ENCODE data around the gene LGR4. TPM values are rescaled to one million over a fixed set of nuclear protein-coding genes. Genes with fewer than 3 reads are reported as not detected.

The LGR4 gene
- total and polyA plus RNA-seq, 9 of the 15 experiments (the other 6 are each of a cell fraction or from before 2014, with no cell fraction given): 0.94 to 10.1 (median 5.8) TPM

- peak; percentile 74; the same call in 1 of the 2 replicates for TF ChIP-seq MYBL2 (IDR thresholded peaks at IDR 0.05; ENCODE audit: low read depth)
- no peak for TF ChIP-seq MYBL2 (CRISPR knock-in tag; IDR thresholded peaks at IDR 0.05; ENCODE audit: borderline replicate concordance)
- TF ChIP-seq BCOR (IDR thresholded peaks at IDR 0.05): 0 out of 2 replicates have a peak, but pooled peaks have one; percentile 35
- no peak for TF ChIP-seq ZNF75A (CRISPR knock-in tag; IDR thresholded peaks at IDR 0.05)
- TF ChIP-seq GATA2 (CRISPR knock-in tag; IDR thresholded peaks at IDR 0.05): 0 out of 2 replicates have a peak, but pooled peaks have one; percentile 12
- TF ChIP-seq RBFOX2 (IDR thresholded peaks at IDR 0.05; ENCODE audit: low read depth, low read length): peak; percentile 83
- TF ChIP-seq ZFP30 (CRISPR knock-in tag; IDR thresholded peaks at IDR 0.05; ENCODE audit: borderline replicate concordance): no peak
- no peak for TF ChIP-seq NFRKB (IDR thresholded peaks at IDR 0.05; ENCODE audit: low read depth)
- TF ChIP-seq PRDM10 (IDR thresholded peaks at IDR 0.05; ENCODE audit: partially characterized antibody): no peak
- no peak for TF ChIP-seq PPARD (CRISPR knock-in tag; IDR thresholded peaks at IDR 0.05)
- TF ChIP-seq HDAC6 (IDR thresholded peaks at IDR 0.05; ENCODE audit: low read depth, low read length): no peak
- TF ChIP-seq CTCF (IDR thresholded peaks at IDR 0.05 in 2 of 3, conservative IDR thresholded peaks at IDR 0.05 in 1 of 3; ENCODE audit: insufficient read depth in 2 of 3, low read depth in 1 of 3, low read length in 3 of 3): no peak
- no peak for TF ChIP-seq HINFP (tag; conservative IDR thresholded peaks at IDR 0.05; ENCODE audit: low read depth)
- peak; percentile 95 for TF ChIP-seq NKRF (IDR thresholded peaks at IDR 0.05; ENCODE audit: borderline replicate concordance)
- TF ChIP-seq PCBP1 (IDR thresholded peaks at IDR 0.05; ENCODE audit: low read depth, low read length, poor library complexity, severe bottlenecking): no peak
- TF ChIP-seq THRB (CRISPR knock-in tag; conservative IDR thresholded peaks at IDR 0.05): no peak
Observed at GRCh38 chr11:27362749-27363575, 109.6 kb downstream of the LGR4 start, which contains the start of gene CCDC34 (continued).
